ENCODE results near the gene MAP3K21.

The MAP3K21 gene

GRCh38 chr1:233383984-233384383, 56.5 kb downstream of the MAP3K21 start:
- intact Hi-C loops (cut with DNase I): no loop called here
- no peak for DNase-seq

GRCh38 chr1:233386336-233386735, 58.8 kb downstream of the MAP3K21 start:
- no peak for DNase-seq
- intact Hi-C loops (cut with DNase I): no loop called here

DNA sequence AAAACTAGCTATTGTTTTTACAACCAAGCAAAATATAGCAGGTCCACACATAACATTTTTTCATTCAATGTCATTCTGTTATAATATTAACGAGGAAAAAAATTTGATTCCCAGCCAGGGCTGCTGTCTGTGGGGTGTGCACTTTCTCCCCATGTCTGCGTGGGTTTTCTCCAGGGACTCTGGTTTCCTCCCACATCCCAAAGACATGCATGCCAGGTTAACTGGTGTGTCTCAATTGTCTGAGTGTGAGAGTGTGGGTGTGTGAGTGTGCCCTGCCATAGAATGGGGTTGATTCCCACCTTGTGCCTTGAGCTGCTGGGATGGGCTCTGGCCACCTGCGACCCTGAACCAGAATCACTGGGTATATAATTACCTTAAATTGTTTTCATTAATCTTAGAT, 60.1 kb downstream of the MAP3K21 start:
- no peak for DNase-seq
- intact Hi-C loops (cut with DNase I): no loop called here

- DNase-seq: no peak
- intact Hi-C loops (cut with DNase I): no loop called here
Measured at GRCh38 chr1:233389169-233389568, 61.6 kb downstream of the MAP3K21 start.

DNA sequence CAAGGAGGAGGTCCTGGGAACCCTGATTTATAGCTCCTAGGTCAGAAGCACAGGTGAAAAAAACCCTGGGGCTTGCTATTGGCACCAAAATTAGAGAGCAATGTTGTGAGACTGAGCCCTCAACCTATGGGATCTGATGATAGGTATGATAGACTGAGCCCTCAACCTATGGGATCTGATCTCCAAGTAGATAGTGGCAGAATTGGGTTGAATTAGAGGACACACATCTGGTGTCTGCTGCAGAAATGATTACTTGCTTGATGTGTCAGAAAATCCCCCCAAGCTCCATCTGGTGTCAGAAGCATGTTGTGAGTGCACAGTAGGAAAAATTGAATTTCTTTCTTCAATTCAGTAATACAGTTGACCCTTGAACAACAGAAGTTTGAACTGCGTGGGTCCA, 62.4 kb downstream of the MAP3K21 start:
- no peak for DNase-seq
- intact Hi-C loops (cut with DNase I): no loop called here

DNA sequence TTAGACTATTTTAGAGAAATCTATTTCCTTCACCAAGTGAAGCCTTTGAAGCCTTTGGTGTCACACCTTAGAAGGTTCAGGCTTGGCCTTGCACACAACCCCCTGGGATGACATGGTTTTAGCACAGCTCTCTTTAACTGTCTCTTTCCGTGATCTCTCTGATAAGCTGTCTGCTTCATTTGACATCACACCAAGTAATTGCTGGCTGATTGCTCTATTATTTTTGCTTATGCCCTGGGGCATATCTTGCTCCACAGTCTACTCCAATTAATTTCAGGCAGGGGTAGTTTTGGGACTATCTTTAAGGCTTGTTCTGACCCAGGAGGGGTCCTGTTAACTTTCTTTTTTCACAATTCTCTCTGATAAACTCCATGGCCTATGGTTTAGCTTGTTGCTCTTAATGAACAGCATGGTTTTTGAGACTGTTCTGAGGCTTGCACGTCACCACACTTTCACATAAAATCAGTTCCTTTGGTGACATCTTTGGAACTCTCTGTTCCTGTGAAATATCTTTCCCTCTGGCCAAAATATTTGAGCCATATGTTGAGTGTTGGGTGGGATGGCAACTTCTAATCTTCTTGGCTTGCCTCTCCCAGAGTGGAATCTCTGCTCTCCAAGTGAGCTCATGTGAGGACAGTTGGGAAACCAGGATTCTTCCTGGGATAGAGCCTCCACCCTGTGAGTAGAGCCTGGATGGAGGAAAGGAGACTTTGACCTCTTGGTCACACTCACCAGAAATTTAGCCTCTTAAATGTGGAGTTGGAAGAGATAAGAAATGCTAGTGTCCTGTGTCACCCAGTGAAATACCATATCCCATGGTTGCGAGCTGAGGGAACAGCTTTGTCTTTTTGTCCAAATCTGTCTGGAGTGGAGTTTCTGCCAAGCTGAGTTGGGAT, 63.6 kb downstream of the MAP3K21 start:
- no peak for DNase-seq
- intact Hi-C loops (cut with DNase I): no loop called here

DNA sequence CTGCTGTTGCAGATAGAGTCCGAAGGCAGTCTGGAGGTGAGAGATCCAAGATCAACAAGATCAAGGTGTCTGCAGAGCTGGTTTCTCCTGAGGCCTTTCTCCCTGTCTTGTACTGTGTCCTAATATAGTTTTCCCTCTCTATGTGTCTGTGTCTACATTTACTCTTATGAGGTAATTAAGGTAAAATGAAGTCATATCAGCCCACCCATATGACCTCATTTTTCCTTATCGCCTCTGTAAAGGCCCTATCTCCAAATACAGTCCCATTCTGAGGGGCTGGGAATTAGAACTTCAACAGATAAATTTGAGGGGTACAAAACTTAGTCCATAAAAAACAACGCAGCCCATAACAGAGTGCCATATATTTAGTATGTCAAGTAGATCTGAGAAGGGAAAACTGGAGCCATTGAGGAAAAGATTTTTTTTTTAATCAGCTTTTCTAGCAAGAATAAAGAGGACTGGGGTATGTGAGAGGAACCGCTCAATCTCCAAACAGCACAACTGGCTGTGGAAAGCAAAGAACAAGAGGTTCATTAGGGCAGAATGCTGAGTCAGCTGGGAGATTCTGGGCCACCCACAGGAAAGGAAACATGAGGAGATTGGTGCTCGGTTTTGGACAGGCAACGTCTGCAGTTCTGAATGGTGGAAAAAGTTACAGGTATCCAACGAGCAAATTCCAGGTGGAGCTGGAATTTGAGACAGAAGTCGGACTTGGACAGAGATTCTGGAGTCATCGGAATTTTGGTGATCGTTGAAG, 65.7 kb downstream of the MAP3K21 start:
- no peak for DNase-seq
- intact Hi-C loops (cut with DNase I): no loop called here

GRCh38 chr1:233393926-233394680, 66.6 kb downstream of the MAP3K21 start:
- intact Hi-C loops (cut with DNase I): loop anchor here (2.0 kb wide), 1 partner anchor 671 kb away; no protein-coding TSS in a partner anchor
- no peak for DNase-seq

DNA sequence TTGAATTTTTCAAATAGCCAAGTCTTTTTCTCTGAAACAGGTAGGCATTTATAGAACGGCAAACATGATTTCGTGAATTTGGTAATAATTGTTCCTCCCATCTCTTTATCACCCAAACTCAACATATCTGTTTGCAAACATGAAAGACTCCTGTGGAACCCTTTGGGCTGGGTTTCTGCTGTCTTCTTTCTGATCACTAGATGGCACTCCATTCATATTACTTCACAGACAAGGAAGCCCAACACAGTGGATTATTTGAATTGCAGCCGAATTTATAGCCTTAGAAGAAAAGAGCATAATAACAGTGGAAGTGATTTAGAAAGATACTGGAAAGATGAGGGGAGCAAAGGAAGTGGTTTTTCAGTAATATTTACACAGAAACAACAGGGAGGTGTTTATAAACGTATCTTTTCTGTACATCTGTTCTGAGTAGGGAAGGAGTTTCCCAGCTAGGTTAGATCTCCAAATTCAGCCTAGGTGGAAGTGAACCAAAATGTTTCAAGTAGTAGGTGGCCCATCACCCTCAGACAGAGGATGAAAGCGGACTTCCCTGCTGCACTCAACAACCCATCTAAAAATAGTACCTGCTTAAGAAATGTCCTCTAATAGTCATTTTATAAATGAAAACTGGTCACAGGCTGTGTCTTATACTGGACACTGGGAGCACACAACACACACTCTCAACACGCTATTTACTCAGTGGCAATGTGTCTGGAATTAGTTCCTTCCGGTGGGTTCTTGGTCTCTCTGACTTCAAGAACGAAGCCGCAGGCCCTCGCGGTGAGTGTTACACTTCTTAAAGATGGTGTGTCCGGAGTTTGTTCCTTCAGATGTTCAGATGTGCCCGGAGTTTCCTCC, 67.6 kb downstream of the MAP3K21 start:
- intact Hi-C loops (cut with DNase I): loop anchor here (2.0 to 5.0 kb wide), 2 partner anchors 607 to 670 kb away; no protein-coding TSS in a partner anchor
- no peak for DNase-seq

DNA sequence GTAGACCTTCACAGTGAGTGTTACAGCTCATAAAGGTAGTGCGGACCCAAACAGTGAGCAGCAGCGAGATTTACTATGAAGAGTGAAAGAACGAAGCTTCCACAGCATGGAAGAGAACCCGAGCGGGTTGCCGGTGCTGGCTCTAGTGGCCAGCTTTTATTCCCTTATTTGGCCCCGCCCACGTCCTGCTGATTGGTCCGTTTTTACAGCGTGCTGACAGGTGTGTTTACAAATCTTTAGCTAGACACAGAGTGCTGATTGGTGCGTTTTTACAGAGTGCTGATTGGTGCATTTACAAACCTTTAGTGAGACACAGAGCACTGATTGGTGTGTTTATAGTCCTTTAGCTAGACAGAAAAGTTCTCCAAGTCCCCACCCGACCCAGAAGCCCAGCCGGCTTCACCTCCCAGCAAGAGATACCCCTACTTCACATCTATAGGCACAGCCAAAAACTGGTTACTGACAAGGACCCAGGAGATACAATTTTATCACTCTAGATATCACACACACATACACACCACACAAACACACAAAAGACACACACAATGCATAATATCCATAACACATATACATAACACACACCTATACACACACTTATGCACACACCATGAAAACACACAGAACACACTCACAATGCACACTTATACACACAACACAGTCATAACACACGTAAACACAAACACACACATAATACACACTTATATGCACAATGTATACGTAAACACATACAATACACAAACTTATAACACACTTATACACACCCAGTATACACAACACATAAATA, 68.5 kb downstream of the MAP3K21 start:
- DNase-seq: no peak
- intact Hi-C loops (cut with DNase I): loop anchor here (2.0 to 5.0 kb wide), 2 partner anchors 606 to 669 kb away; no protein-coding TSS in a partner anchor

DNA sequence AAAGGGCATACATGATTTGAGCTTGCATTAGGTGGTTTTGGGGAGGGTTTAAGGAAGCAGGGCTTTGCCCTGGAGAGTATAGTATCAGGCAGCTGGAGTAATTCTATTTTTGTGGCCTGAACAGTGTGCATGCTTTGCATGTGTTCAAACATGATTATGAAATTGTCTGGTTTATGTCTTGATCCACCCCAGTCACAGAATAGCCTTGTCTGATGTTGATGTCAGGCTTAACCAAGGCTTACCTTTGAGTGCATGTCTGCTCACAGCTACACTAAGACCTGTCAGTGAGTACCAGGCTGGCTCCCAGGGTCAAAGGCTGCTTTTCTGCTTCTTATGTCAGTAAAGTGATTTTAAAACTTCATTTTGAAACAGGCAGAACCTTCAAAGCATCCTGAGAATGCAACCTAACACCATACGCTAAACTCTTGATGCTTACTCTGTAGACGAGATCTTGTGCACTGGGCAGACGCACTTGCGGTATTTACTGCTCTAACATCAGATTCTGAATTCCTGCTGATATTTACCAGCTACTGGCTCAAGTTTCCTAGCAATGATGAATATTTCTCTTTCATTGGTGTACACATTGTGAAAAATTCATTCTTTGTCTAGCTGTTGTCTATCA, 78.9 kb downstream of the MAP3K21 start:
- intact Hi-C loops (cut with DNase I): no loop called here
- no peak for DNase-seq

DNA sequence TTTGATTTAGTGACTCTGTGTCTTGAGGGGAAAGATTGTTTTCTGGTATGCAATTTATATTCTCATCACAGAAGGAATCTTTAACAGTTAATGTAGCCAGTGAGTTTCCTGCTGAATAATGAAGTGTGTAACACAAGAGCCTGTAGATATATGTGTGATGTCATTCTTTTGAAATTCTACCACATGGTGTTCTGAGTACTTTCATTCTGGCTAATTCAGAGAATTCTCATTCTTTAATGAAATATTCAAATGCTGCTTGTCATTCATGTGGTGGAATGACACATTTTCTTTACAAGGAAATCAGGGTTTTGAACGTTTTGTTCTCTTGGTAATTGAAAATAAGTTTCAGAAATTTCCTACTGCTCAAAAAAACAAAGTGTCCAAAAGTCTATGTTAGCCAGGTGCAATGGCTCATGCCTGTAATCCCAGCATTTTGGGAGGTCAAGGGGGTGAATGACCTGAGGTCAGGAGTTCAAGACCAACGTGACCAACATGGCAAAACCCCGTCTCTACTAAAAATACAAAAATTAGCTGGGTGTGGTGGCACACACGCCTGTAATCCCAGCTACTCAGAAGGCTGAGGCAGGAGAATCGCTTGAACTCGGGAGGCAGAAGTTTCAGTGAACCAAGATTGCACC, 79.6 kb downstream of the MAP3K21 start:
- DNase-seq: no peak
- intact Hi-C loops (cut with DNase I): no loop called here

DNA sequence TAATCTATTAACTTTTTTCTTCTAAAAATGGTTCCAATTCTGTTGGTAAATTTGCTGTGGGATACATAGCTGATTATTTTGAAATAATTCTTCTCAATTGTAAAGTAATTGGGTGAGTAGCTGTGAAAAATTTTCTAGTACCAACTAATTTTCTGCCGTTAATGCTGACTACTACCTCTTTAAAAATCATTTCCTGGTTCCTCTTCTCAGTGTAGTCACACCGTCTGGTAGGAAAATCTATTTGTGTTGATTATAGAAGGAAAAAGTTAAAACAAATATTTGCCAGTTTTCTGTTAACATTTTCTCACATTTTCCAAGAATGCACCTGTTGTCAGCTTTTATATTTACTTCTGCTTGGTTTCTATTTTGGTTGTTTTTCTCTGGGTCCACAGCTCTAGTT, 82.0 kb downstream of the MAP3K21 start:
- DNase-seq: no peak
- intact Hi-C loops (cut with DNase I): no loop called here

DNA sequence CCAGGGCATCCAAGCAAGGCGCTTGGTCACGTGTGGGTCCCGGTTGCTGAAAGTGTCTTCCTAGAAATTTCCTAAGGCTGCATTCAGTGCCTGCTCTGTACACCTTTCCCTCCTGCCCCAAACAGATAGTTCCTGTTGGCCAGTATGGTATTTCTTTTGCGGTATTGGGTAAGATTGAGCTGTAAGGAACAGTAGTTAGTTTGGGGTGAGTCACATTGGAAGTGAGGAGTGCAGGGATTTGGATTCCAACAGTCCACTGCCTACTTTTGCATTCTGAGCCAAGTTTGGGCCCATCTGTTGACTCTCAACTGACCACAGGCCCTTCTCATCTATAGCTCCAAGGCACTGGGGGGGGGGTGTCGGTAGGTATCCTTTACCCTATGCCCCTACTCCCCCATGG, 83.4 kb downstream of the MAP3K21 start:
- no peak for DNase-seq
- intact Hi-C loops (cut with DNase I): no loop called here

DNA sequence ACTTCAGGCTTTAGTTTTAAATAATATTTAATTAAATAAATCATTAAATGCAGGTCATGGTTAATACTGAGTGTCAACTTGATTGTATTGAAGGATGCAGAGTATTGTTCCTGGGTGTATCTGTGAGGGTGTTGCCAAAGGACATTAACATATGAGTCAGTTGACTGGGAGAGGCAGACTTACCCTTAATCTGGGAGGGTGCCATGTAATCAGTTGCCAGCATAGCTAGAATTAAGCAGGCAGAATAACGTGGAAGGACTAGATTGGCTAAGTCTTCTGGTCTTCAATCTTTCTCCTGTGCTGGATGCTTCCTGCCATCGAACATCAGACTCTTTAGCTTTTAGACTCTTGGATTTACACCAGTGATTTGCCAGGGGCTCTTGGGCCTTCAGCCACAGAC, 85.3 kb downstream of the MAP3K21 start:
- intact Hi-C loops (cut with DNase I): no loop called here
- DNase-seq: no peak

DNA sequence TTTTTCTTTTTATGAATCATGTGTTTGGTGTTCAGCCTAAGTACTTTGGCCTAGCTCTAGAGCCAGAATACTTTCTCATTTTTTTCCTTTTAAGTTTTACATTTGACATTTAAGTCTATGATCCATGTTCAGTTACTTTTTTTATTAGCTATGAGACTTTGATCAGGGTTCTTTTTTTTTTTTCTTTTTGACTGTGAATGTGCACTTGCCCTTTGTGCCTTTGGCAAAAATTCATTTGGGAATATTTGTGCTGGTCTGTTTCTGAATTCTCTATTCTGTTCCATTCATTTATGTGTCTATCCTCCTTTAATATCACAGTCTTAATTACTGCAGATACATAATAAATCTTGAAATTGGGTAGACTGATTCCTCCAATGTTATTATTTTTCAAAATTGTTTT, 93.8 kb downstream of the MAP3K21 start:
- no peak for DNase-seq
- intact Hi-C loops (cut with DNase I): no loop called here

DNA sequence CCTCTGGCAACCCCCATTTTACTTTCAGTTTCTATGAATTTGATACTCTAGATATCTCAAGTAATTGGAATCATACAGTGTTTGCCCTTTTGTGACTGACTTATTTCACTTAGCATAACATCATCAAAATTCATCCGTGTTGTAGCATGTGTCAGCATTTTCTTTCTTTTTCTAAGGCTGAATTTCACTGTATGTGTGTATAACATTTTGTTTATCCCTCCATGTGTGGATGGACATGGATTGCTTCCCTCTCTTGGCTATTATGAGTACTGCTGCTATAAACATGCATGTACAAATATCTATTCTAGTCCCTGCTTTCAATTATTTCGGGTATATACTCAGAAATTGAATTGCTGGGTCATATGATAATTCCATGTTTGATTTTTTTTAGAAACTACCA, 97.3 kb downstream of the MAP3K21 start:
- intact Hi-C loops (cut with DNase I): no loop called here
- no peak for DNase-seq

GRCh38 chr1:233427907-233428306, 100.4 kb downstream of the MAP3K21 start:
- intact Hi-C loops (cut with DNase I): no loop called here
- DNase-seq: no peak
